Tibial nerve (tissue), 4 donors: ENCODE measurements around the gene TMEM82.

ENCODE experiments used
- CTCF ChIP-seq, 5 experiments: fragments of 200-600 bp in 3 of 5; fragments of 450-650 bp in 2 of 5; sonication (generic) in 3 of 5; IDR thresholded peaks; one replicate each; pipeline ENCODE4 v1.5.1; 2016 to 2019; ENCODE audit warnings: antibody characterized with exemption in 5 of 5, mild to moderate bottlenecking in 3 of 5, moderate library complexity in 2 of 5
- EP300 ChIP-seq, 2 donors: sonication (generic); formaldehyde crosslinking; IDR thresholded peaks; one replicate each; pipeline ENCODE4 v1.6.1; 2017; ENCODE audit warnings: antibody characterized with exemption in 2 of 2, mild to moderate bottlenecking in 1 of 2
- POLR2A ChIP-seq, 2 donors: fragments of 450-650 bp; IDR thresholded peaks; one replicate each; pipeline ENCODE4 v1.6.1; 2017; ENCODE audit warnings: antibody characterized with exemption in 2 of 2, mild to moderate bottlenecking in 2 of 2, moderate library complexity in 2 of 2

GRCh38 chr1:15722836-15723532 is 19.3 kb upstream of the TMEM82 start:
- TF ChIP-seq CTCF (IDR thresholded peaks at IDR 0.05) (no peak), POLR2A (IDR thresholded peaks at IDR 0.05) (no peak), EP300 (IDR thresholded peaks at IDR 0.05) (no peak)
